CD14-positive monocyte (primary cell): ENCODE data around the gene FAAP24. TPM values are rescaled to one million over a fixed set of nuclear protein-coding genes. Genes with fewer than 3 reads are reported as not detected.

ENCODE experiments used
- DNase-seq, 3 donors: peaks; one replicate each; pipeline ENCODE4 v3.0.0-alpha.2; 2011 to 2022
- H2AFZ ChIP-seq: 2 replicates; pipeline ENCODE4 v1.6.0; 2012; ENCODE audit warnings: mild to moderate bottlenecking, low read depth, low read length, inconsistent platforms; ENCODE audit not compliant: insufficient read depth, poor library complexity, severe bottlenecking
- H3K27ac ChIP-seq, 2 donors: 1 replicate in 1 of 2; 2 replicates in 1 of 2; pipeline ENCODE4 v1.5.1; 2012 to 2013; ENCODE audit warnings: low read length in 2 of 2, control low read depth in 1 of 2, inconsistent platforms in 1 of 2, low read depth in 1 of 2, mild to moderate bottlenecking in 1 of 2
- H3K27me3 ChIP-seq, 2 donors: one replicate each; pipeline versions ENCODE4 v1.6.0 to v1.6.1; 2011 to 2013; ENCODE audit warnings: low read length in 2 of 2; ENCODE audit not compliant: control insufficient read depth in 2 of 2, insufficient read depth in 2 of 2
- H3K36me3 ChIP-seq, 2 donors: replicated peaks in 1 of 2; 1 replicate in 1 of 2; 2 replicates in 1 of 2; pipeline versions ENCODE4 v1.5.1 to v1.6.1; 2012 to 2013; ENCODE audit warnings: low read length in 2 of 2, control low read depth in 1 of 2, inconsistent platforms in 1 of 2, mild to moderate bottlenecking in 1 of 2; ENCODE audit not compliant: insufficient read depth in 2 of 2, control insufficient read depth in 1 of 2
- H3K4me1 ChIP-seq, 2 donors: 1 replicate in 1 of 2; 2 replicates in 1 of 2; pipeline versions ENCODE4 v1.5.1 to v1.6.1; 2012 to 2013; ENCODE audit warnings: low read length in 2 of 2, control low read depth in 1 of 2, inconsistent platforms in 1 of 2, mild to moderate bottlenecking in 1 of 2, moderate library complexity in 1 of 2; ENCODE audit not compliant: insufficient read depth in 2 of 2, control insufficient read depth in 1 of 2
- H3K4me2 ChIP-seq: replicated peaks from 2 replicates; pipeline ENCODE3; 2012; ENCODE audit warnings: low read length, moderate library complexity, mild to moderate bottlenecking; ENCODE audit not compliant: poor library complexity, severe bottlenecking; ENCODE audit errors: extremely low read depth
- H3K4me3 ChIP-seq, 3 experiments: fragments of 200-600 bp in 1 of 3; sonication (generic) in 1 of 3; replicated peaks in 1 of 3; 1 replicate in 2 of 3; 2 replicates in 1 of 3; pipeline ENCODE4 v1.5.1; 2011 to 2013; ENCODE audit warnings: low read length in 3 of 3, mild to moderate bottlenecking in 3 of 3, control low read depth in 2 of 3, low read depth in 2 of 3, inconsistent platforms in 1 of 3, moderate library complexity in 1 of 3
- H3K79me2 ChIP-seq: 2 replicates; pipeline ENCODE4 v1.6.0; 2012; ENCODE audit warnings: mild to moderate bottlenecking, control low read depth, inconsistent platforms, low read length, moderate library complexity; ENCODE audit not compliant: insufficient read depth
- H3K9ac ChIP-seq: 2 replicates; pipeline ENCODE4 v1.6.0; 2017; ENCODE audit warnings: low read length, mild to moderate bottlenecking; ENCODE audit not compliant: insufficient read depth, poor library complexity, severe bottlenecking
- H3K9me3 ChIP-seq, 2 donors: replicated peaks in 1 of 2; 1 replicate in 1 of 2; 2 replicates in 1 of 2; pipeline versions ENCODE4 v1.5.1 to v1.6.1; 2012 to 2013; ENCODE audit warnings: low read length in 2 of 2, control low read depth in 1 of 2; ENCODE audit not compliant: control insufficient read depth in 1 of 2, insufficient read depth in 1 of 2
- H4K20me1 ChIP-seq: 2 replicates; pipeline ENCODE4 v1.6.0; 2012; ENCODE audit warnings: mild to moderate bottlenecking, low read length, control low read depth, moderate library complexity; ENCODE audit not compliant: insufficient read depth
- H3K27ac Mint-ChIP-seq, 7 donors: one replicate each; pipeline ENCODE4 v1.8.0; 2020; ENCODE audit warnings: mild to moderate bottlenecking in 7 of 7, mixed read lengths in 7 of 7, moderate library complexity in 6 of 7, inconsistent platforms in 2 of 7
- H3K27me3 Mint-ChIP-seq, 3 donors: one replicate each; pipeline ENCODE4 v1.8.0; 2021 to 2022; ENCODE audit warnings: low read depth in 3 of 3, mild to moderate bottlenecking in 3 of 3, mixed read lengths in 3 of 3, moderate library complexity in 3 of 3, inconsistent platforms in 1 of 3
- H3K36me3 Mint-ChIP-seq, 2 donors: one replicate each; pipeline ENCODE4 v1.8.0; 2020; ENCODE audit warnings: mixed read lengths in 2 of 2, inconsistent platforms in 1 of 2, mild to moderate bottlenecking in 1 of 2
- H3K4me1 Mint-ChIP-seq: one replicate; pipeline ENCODE4 v1.8.0; 2020; ENCODE audit warnings: mild to moderate bottlenecking, mixed read lengths
- H3K4me3 Mint-ChIP-seq, 2 donors: one replicate each; pipeline ENCODE4 v1.8.0; 2020; ENCODE audit warnings: mild to moderate bottlenecking in 2 of 2, mixed read lengths in 2 of 2, moderate library complexity in 1 of 2
- H3K9me3 Mint-ChIP-seq, 7 donors: one replicate each; pipeline ENCODE4 v1.8.0; 2020 to 2022; ENCODE audit warnings: mixed read lengths in 7 of 7, mild to moderate bottlenecking in 6 of 7, moderate library complexity in 6 of 7, inconsistent platforms in 2 of 7
- WGBS: methylation state at CpG from one replicate; pipeline ENCODE4 v1.1.5; 2013; ENCODE audit warnings: missing lambda C conversion rate; ENCODE audit not compliant: insufficient coverage; 5-methylcytosine and 5-hydroxymethylcytosine counted together
- intact Hi-C, 2 donors: fragments of 100-400 bp; cut with micrococcal nuclease; formaldehyde crosslinking; loops; one replicate each; pipeline versions ENCODE4 v1.15.0 to v1.15.1; 2023
- polyA plus RNA-seq, 3 donors: library from polyadenylated mRNA; depleted of rRNA in 1 of 3; unstranded in 2 of 3; stranded (reverse) in 1 of 3; fragments of 300-500 nt in 2 of 3; fragments of >200 nt in 1 of 3; fragmentation: Illumina TruSeq in 2 of 3; gene quantifications; 1 replicate in 2 of 3; 2 replicates in 1 of 3; pipeline ENCODE4 v1.2.3, GENCODE V29; 2012 to 2021
- TF ChIP-seq, protein P1 (sequence below): fragments of 200-600 bp; IDR thresholded peaks from one replicate; pipeline ENCODE4 v1.8.0; 2022; ENCODE audit warnings: antibody characterized with exemption, mild to moderate bottlenecking

Gene FAAP24
- polyA plus RNA-seq, 3 donors = 0.61 to 4.2 (median 2.3) TPM

DNA sequence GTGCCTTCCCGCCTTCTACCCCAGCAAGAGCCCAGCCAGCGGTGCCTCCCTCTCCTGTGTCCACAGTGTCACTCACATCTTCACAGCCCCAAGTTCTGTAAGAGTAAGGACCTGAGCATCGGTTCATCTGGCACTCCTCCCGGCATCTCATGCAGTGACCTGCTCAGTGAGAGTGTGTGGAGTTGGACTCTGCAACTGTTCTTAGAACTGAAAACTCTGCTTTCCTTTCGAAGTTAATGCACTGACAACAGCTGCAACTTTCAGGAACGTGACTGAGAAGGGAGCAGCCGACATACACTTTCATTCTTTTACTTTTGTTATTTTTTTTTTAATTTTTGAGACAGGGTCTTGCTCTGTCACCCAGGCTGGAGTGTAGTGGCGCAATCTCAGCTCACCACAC is 41.5 kb upstream of the FAAP24 start:
- Mint-ChIP-seq H3K9me3 (peaks cover 7 to 22% (median 19%) of the 10 kb centered on the region in 7 donors), H3K4me1 (no peaks in the 10 kb centered on the region), H3K36me3 (peaks cover 46 to 69% of the 10 kb centered on the region in 2 donors), H3K4me3 (no peak overlapping the region), H3K27ac (peak overlapping the region in 3 of 7 donors; percentile 6 to 50 (median 10)), H3K27me3 (no peaks in the 10 kb centered on the region)
- no peak overlapping the region for H3K9ac ChIP-seq
- H3K79me2 ChIP-seq = no peaks in the 10 kb centered on the region
- WGBS = 100% methylated on average over 3 of the region's 8 CpGs
- H3K4me1 ChIP-seq = no peaks in the 10 kb centered on the region
- no peak overlapping the region for H3K4me2 ChIP-seq
- H3K27ac ChIP-seq = no peak overlapping the region
- no peak overlapping the region for H2AFZ ChIP-seq
- no peak overlapping the region for H3K4me3 ChIP-seq
- H4K20me1 ChIP-seq = no peaks in the 10 kb centered on the region
- no peaks in the 10 kb centered on the region for H3K27me3 ChIP-seq
- peaks cover 10 to 15% of the 10 kb centered on the region in 2 donors for H3K9me3 ChIP-seq
- H3K36me3 ChIP-seq = peaks cover 10 to 44% of the 10 kb centered on the region in 2 donors
- intact Hi-C loops = no loop called here
- DNase-seq = no peak
- TF ChIP-seq, protein P1, sequence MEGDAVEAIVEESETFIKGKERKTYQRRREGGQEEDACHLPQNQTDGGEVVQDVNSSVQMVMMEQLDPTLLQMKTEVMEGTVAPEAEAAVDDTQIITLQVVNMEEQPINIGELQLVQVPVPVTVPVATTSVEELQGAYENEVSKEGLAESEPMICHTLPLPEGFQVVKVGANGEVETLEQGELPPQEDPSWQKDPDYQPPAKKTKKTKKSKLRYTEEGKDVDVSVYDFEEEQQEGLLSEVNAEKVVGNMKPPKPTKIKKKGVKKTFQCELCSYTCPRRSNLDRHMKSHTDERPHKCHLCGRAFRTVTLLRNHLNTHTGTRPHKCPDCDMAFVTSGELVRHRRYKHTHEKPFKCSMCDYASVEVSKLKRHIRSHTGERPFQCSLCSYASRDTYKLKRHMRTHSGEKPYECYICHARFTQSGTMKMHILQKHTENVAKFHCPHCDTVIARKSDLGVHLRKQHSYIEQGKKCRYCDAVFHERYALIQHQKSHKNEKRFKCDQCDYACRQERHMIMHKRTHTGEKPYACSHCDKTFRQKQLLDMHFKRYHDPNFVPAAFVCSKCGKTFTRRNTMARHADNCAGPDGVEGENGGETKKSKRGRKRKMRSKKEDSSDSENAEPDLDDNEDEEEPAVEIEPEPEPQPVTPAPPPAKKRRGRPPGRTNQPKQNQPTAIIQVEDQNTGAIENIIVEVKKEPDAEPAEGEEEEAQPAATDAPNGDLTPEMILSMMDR = no peak

DNA sequence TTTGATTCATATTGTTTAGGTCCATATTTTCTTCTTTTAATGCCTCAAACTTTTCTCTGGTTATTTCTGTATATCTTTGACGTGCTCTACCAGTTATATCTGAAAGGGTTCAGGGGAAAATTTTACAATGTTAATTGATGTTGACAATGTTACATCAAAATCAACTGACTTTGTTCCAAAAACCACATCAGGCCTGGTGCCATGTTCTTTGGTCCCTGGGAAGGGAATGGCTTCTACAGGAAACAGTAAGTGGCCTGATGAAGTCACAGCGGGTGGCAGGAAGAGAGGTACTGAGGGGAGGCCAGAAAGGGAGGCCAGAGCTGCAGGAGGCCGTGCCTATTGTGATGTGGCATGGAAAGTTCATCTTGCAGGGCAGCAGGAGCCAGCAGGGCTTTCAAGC is 38.5 kb upstream of the FAAP24 start:
- no peak overlapping the region for H3K4me2 ChIP-seq
- no peaks in the 10 kb centered on the region for H3K79me2 ChIP-seq
- Mint-ChIP-seq H3K4me1 (no peaks in the 10 kb centered on the region), H3K27ac (no peak overlapping the region), H3K27me3 (no peaks in the 10 kb centered on the region), H3K9me3 (peaks cover 2 to 10% (median 7%) of the 10 kb centered on the region in 7 donors), H3K36me3 (peaks cover 53 to 73% of the 10 kb centered on the region in 2 donors), H3K4me3 (no peak overlapping the region)
- TF ChIP-seq, protein P1 = no peak
- no peak overlapping the region for H3K4me3 ChIP-seq
- peaks cover 3% of the 10 kb centered on the region in 2 donors for H3K9me3 ChIP-seq
- H2AFZ ChIP-seq = no peak overlapping the region
- peaks cover 13 to 53% of the 10 kb centered on the region in 2 donors for H3K36me3 ChIP-seq
- no peaks in the 10 kb centered on the region for H3K4me1 ChIP-seq
- 94% methylated on average over 2 of the region's 3 CpGs for WGBS
- H3K27me3 ChIP-seq = no peaks in the 10 kb centered on the region
- no peak for DNase-seq
- H3K9ac ChIP-seq = no peak overlapping the region
- no peak overlapping the region for H3K27ac ChIP-seq
- no peaks in the 10 kb centered on the region for H4K20me1 ChIP-seq
- intact Hi-C loops = no loop called here
